ENCODE measurements around the gene BTBD2.

The BTBD2 gene

DNA sequence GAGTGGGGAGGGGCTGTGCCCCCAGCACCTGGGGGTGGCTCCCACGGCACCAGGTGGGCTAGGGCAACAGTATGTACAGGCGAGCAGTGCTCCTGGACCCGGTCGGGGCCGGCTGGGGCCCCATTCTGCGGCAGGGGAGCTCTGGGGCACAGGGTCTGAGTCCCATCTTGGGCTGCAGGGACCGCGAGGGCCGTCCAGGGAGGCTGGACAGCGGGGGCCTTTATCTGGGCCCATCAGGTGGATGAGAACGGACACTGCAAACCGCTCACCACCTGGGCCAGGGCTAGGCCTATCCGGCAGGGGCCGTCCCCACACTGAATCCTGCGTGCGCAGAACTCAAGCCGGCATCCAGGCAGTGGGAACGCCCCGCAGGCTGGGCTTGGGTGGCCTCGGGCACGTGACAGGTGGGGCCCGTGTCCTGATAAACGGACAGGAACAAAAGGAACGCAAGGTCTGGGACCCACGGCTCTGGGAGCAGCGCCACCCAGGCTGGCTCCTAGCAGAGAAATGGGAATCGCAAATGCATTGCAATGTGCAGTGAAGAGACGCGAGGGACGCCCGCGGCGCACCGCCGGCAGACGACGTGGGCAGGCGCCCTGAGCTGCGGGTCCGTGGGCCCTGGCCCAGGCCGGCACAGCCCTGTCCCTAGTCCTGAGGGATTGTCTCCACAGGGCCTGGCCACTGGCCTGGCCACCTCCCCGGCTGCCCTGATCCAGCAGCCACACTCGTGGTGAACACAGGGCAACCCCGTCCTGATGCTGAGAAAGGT, 29.7 kb downstream of the BTBD2 start:
- no peak for DNase-seq (ENCODE audit: low spot score)

DNA sequence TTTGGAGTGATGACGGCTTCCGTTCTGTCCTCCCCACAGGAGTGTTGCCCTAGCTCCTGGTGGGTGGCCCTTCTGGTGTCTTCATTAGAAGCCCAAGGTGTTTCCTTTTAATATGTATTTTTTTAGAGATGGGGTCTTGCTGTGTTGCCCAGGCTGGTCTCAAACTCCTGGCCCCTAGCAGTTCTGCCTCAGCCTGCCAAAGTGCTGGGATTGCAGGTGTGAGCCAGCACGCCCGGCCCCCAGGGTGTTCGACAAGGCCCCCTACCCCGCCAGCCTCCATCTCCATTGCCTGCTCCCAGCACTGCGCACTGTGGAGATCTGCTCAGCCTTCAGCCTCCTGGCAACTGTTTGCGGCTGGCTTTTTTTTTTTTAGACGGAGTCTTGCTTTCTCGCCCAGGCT, 31.2 kb downstream of the BTBD2 start:
- DNase-seq (ENCODE audit: low spot score), result no peak

GRCh38 chr19:1981253-1981652, 34.3 kb downstream of the BTBD2 start:
- DNase-seq (ENCODE audit: low spot score), result no peak

DNA sequence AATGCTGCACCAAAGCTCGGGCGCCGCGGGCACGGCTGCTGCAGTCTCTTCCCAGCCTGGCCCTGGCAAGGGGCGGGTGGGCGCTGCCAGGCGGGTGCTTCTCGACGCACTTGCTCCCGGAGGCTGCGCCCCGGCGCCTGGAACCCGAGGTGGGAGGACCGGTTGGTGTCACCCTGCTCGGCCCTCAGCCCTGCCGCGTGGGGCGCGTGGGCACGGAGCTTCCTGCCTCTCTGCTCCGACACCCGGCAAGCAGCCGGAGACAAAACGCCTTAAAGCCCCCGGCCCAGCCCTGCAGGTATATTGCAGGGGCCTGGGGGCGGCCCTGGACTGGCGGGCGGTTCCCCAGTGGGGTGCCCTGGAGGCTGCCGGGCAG, 34.7 kb downstream of the BTBD2 start:
- DNase-seq (ENCODE audit: low spot score), result no peak

- DNase-seq (ENCODE audit: low spot score), result no peak
Measured at GRCh38 chr19:1980091-1980808, 35.3 kb downstream of the BTBD2 start.

DNA sequence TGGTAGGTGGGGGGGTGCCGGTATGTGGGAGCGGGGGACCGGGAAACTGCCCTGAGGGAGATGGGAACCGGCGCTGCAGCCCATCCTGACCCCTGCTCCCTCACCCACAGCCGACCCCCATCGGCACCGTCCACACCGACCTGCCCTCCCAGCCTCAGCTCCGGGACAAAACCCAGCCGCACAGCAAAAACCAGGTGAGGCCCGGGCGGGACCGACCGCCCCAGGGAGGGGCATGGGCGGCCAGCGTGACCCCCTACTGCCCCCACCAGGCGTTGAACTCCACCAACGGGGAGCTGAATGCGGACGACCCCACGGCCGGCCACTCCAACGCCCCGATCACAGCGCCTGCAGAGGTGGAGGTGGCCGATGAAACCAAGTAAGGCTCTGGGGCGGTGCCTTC, 35.9 kb downstream of the BTBD2 start:
- no peak for DNase-seq (ENCODE audit: low spot score)

DNA sequence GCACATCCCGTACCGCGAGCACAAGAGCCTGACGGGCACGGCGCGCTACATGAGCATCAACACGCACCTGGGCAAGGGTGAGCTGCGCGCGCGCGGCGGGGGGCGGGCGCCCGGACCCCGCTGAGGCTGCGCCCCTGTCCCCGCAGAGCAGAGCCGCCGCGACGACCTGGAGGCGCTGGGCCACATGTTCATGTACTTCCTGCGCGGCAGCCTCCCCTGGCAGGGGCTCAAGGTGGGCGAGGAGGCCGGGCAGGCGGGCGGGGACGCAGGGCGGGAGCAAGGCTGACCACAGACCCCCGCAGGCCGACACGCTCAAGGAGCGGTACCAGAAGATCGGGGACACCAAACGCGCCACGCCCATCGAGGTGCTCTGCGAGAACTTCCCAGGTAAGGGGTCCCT, 36.5 kb downstream of the BTBD2 start:
- no peak for DNase-seq (ENCODE audit: low spot score)

DNA sequence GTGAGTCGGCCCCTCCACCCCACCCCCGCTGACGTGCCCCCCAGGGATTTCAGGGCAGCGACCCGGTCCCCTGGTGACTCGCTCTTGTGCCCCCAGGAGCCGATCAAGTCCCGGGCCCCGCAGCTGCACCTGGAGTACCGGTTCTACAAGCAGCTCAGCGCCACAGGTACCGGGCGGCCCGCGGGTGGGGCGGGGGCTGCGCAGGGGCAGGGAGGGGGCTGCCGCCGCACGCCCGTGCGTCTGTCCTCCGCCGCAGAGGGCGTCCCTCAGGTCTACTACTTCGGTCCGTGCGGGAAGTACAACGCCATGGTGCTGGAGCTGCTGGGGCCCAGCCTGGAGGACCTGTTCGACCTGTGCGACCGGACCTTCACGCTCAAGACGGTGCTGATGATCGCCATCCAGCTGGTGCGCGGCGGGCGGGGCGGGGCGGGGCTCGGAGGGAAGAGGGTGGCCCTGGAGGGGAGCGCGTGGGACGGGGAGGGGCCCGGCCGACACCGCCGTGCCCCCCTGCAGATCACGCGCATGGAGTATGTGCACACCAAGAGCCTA, 37.1 kb downstream of the BTBD2 start:
- no peak for DNase-seq (ENCODE audit: low spot score)

DNA sequence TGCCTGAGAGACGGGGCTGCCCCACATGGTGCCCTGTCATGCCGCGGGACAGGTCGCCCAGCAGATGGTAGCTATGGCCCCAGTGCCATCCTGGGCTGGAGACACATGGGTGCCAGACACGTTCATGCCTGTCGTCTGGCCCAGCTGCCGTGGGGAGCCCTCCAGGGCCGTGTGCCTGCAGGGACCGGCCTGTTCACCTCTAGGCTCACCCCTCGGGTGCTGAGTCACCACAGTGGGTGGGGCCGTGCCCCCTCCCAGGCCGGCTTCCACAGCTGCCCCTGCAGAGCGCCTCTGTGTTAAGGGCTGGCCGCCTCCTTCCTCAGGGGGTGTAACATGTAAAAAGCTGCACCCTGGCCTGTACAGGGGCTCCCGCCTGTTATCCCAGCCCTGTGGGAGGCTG, 38.4 kb downstream of the BTBD2 start:
- DNase-seq (ENCODE audit: low spot score), result no peak

DNA sequence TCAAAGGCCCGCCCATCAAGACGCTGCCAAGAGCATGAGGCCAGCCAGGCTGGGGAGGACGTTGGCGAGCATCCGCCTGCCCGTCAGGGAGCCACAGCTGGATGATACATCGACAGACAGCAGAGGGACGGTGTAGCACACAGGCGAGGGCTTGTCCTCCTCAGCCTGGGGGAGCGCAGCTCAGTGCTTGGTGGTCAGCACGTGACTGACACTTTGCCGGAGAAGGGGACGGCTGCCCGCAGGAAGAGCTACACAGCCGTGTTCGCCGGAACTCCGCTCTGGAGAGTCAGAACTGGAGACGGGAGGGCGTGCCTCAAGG, 40.4 kb downstream of the BTBD2 start:
- DNase-seq (ENCODE audit: low spot score), result no peak

DNA sequence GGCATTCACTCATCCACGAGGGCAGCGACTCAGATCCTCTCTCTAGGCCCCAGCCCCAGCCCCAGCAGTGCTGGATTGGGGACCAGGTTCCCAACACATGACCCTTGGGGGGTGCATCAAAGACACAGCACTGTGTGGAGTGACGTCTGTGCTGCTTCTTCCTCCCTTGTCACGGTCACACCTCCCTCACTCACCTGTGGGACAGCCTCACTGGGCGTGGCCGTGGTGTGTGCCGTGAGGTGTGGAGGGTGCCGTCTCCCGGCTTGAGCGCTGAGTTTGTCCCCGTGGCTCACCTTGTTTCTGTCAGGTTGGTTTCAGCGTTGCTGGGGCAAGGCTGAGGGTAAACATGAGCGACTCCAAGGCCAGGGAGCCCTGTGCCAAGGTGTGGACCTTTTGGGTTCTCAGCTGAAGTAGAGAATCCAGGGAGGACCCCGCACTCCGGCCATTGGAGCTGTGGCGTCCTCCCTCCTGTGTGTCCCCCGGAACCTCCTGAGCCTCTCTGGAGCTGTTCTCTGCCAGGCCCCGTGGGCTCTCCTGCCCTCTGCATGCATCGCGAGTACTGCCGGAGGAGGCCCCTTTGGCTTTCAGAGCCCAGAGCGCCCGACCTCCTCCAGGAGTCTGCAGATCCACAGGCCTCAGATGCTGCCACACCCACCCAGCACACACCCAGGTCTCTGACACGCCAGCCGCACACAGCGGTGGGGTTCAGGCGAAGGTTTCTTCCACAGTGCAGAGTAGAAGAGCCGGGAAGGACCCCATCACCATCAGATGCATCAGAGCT, 40.9 kb downstream of the BTBD2 start:
- DNase-seq (ENCODE audit: low spot score), result no peak

DNA sequence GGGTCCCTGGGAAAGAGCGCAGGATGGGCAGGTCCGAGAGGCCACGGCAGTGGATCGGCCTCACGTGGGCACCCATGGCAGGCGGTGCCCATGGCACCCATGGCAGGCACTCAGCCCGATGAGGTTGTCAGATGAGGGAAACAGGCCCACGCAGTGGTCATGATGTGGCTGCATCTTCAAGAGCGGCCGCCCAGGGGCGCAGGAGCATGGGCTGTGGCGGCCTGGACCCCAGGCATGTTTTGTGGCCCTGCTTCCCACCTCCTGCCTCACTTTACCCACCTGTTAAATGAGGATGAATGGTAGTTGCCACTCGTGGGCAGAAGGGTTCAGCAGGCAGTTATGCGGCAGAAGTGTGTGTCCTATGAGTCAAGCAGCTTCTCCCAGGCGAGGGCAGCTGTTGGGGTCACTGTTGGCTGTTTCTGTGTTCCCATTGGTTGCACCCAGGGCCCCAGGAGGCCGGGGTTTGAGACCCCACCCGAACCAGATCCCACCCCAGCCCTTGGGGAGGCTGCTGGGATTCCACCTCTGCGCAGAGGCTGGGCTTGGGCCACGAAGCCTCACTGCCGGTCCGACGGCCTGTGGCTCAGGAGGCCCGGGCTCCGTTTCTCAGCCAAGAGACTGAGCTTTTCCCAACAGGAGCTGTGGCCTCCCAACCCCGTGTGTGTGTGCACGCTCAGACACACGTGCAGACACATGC, 44.6 kb downstream of the BTBD2 start:
- no peak for DNase-seq (ENCODE audit: low spot score)

DNA sequence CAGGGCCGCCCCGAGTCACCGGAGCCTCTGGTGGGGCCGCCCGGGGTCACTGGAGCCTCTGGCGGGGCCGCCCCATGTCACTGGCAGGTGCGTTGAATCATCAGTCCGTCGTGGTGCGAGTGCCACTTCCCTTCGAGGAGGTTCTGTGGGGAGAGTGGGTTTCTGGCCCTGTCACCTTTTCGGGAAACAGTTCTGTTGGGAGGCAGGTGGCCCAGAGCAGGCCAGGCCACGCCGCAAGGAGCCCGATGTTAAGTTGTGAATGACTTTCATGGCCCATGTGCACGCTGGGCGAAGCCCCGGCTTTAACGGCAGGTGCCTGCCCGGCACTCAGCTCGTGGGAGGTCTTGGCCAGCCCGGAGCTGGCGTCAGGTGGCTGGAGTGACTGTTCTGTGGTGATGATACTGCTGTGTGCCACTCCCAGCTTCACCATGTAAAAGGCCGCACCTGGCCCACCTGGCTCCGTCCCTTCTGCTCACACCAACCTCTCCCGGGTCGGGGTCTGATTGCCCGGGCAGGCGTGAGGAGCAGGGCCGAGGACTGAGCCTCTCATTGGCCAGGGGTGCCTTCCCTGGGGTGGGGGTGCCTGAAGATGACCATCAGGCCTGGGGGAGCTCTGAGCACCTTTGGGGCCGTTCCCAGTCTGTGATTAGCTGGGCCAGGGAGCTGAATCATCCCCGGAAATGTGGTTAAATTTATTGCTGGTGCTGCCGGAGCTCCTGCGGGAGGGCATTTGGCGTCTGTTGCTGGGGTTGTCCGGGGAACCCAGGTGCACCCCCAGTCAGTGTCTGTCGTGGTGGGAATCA, 45.3 kb downstream of the BTBD2 start:
- DNase-seq (ENCODE audit: low spot score), result no peak

DNA sequence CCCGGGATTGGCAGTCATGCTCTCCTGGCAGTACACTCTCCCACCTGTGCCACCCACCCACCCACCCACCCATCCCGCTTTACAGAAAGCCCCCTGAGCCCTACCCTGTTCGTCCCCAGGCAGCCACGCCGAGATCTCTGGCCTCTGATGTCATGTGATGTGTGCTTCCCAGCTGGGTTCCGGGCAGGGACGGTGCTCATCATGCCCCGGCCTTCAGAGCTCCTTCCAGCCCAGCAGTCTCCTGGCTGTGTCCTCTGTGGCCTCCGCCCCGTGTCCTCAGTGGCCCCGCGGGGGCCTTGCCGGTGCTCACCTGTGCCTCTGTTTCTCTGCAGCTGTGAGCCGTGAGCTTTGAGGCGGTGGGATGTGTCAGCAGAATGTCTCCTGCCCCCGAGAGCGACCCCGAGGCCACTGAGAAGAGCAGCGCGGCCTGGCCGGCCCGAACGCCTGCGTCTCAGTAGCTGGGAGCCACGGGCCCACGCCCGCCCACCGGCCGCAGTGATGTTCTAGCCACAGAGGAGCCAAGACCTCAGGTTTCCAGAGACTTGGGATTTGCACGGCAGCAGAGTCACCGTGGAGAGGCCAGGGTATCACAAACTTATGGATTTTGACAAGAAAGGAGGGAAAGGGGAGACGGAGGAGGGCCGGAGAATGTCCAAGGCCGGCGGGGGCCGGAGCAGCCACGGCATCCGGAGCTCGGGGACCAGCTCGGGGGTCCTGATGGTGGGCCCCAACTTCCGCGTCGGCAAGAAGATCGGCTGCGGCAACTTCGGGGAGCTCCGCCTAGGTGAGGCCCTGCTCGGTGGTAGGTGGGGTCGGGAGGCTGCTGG, 46.1 kb downstream of the BTBD2 start:
- no peak for DNase-seq (ENCODE audit: low spot score)

- no peak for DNase-seq (ENCODE audit: low spot score)
Measured at GRCh38 chr19:1968279-1969175, 47.0 kb downstream of the BTBD2 start.

DNA sequence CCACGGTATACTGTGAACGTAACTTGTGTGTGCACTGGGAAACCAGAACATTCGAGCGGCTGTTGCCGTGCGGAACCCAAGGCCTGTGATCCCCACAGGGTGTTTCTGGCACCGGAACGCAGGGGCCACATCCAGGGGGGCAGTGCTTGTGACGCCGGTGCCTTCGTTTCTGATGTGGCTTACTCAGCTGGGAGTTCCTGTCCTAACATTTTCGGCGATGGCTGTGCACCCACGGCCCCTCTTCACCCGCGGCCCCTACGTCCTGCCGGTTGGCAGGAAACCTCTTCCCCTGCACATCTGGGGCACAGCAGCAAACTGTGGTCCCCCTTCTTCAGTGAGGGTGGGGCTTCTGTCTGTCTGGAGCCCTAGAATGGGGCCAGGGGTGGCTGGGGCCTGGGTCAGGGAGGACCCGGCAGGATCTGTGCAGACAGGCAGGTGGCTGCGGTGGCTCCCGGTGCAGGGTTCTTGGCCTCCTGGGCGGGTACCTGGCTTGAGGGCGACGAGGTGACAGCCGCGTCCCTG, 48.4 kb downstream of the BTBD2 start:
- no peak for DNase-seq (ENCODE audit: low spot score)

DNA sequence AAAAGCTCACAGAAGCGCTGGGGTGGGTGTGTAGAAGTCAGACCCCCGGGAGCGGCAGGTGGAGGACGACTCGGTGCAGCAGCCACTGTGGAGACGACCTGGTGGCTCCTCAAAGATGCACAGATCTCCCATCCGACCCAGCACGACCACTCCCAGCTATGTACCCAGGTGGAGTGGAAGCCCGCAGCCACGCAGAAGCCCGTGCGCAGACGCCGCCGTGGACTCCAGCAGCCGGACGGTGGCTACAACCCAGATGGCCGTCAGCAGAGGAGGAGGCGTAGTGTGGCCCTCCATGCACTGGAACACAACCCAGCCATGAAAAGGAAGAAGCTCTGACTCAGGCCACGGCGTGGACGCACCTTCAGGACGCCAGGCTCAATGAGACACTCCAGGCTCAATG, 52.8 kb downstream of the BTBD2 start:
- DNase-seq (ENCODE audit: low spot score), result no peak

GRCh38 chr19:1961000-1961883, 54.3 kb downstream of the BTBD2 start:
- no peak for DNase-seq (ENCODE audit: low spot score)

Data from NAMALWA (cell line).